Trophoblast cell (in vitro differentiated cells and primary cell): ENCODE data around the gene TMEM60.

Experiments used
- DNase-seq, 2 donors: peaks; one replicate each; pipeline ENCODE4 v3.0.0-alpha.2; 2016
- H2AFZ ChIP-seq: 2 replicates; pipeline ENCODE4 v1.6.1; 2013; ENCODE audit warnings: low read length, moderate library complexity, mild to moderate bottlenecking; ENCODE audit not compliant: insufficient read depth, poor library complexity
- H2AK5ac ChIP-seq: 2 replicates; pipeline ENCODE4 v1.6.1; 2013; ENCODE audit warnings: mild to moderate bottlenecking, low read length
- H2BK120ac ChIP-seq: 2 replicates; pipeline ENCODE4 v1.6.1; 2013; ENCODE audit warnings: low read length, mild to moderate bottlenecking, moderate library complexity; ENCODE audit not compliant: insufficient read depth, poor library complexity
- H2BK12ac ChIP-seq: 2 replicates; pipeline ENCODE4 v1.6.1; 2013; ENCODE audit warnings: mild to moderate bottlenecking, low read length, moderate library complexity
- H2BK5ac ChIP-seq: 2 replicates; pipeline ENCODE4 v1.6.1; 2013; ENCODE audit warnings: low read length, low read depth, moderate library complexity, mild to moderate bottlenecking; ENCODE audit not compliant: poor library complexity
- H3K14ac ChIP-seq: 2 replicates; pipeline ENCODE4 v1.6.1; 2013; ENCODE audit warnings: mild to moderate bottlenecking, low read length
- H3K18ac ChIP-seq: 2 replicates; pipeline ENCODE4 v1.6.1; 2013; ENCODE audit warnings: mild to moderate bottlenecking, low read length
- H3K23ac ChIP-seq: 2 replicates; pipeline ENCODE4 v1.6.1; 2013; ENCODE audit warnings: low read length
- H3K27ac ChIP-seq: 2 replicates; pipeline ENCODE4 v1.5.1; 2013; ENCODE audit warnings: low read depth, mild to moderate bottlenecking, inconsistent platforms, low read length, moderate library complexity
- H3K27me3 ChIP-seq: 2 replicates; pipeline ENCODE4 v1.6.1; 2013; ENCODE audit warnings: inconsistent platforms, mild to moderate bottlenecking, low read length, moderate library complexity; ENCODE audit not compliant: insufficient read depth
- H3K36me3 ChIP-seq, 2 experiments: 1 replicate in 1 of 2; 2 replicates in 1 of 2; pipeline ENCODE4 v1.6.1; 2013; ENCODE audit warnings: low read length in 2 of 2, mild to moderate bottlenecking in 2 of 2, moderate library complexity in 1 of 2; ENCODE audit not compliant: insufficient read depth in 2 of 2, control insufficient read depth in 1 of 2
- H3K4ac ChIP-seq: 2 replicates; pipeline ENCODE4 v1.6.1; 2013; ENCODE audit warnings: low read depth, mild to moderate bottlenecking, low read length, moderate library complexity
- H3K4me1 ChIP-seq, 2 experiments: 1 replicate in 1 of 2; 2 replicates in 1 of 2; pipeline ENCODE4 v1.6.1; 2013; ENCODE audit warnings: low read length in 2 of 2, mild to moderate bottlenecking in 2 of 2, moderate library complexity in 1 of 2; ENCODE audit not compliant: insufficient read depth in 2 of 2, control insufficient read depth in 1 of 2
- H3K4me2 ChIP-seq: 2 replicates; pipeline ENCODE4 v1.6.1; 2013; ENCODE audit warnings: inconsistent platforms, mild to moderate bottlenecking, low read length, moderate library complexity
- H3K4me3 ChIP-seq: 2 replicates; pipeline ENCODE4 v1.5.1; 2013; ENCODE audit warnings: mild to moderate bottlenecking, low read depth, low read length, inconsistent platforms
- H3K79me1 ChIP-seq: one replicate; pipeline ENCODE4 v1.6.1; 2013; ENCODE audit warnings: low read length
- H3K79me2 ChIP-seq: 2 replicates; pipeline ENCODE4 v1.6.1; 2013; ENCODE audit warnings: low read length, mild to moderate bottlenecking; ENCODE audit not compliant: control insufficient read depth, insufficient read depth, poor library complexity
- H3K9ac ChIP-seq: 2 replicates; pipeline ENCODE4 v1.6.1; 2013; ENCODE audit warnings: mild to moderate bottlenecking, low read length
- H3K9me3 ChIP-seq: 2 replicates; pipeline ENCODE4 v1.6.1; 2013; ENCODE audit warnings: low read depth, mild to moderate bottlenecking, control low read depth, inconsistent platforms, low read length; ENCODE audit not compliant: insufficient read depth
- H4K12ac ChIP-seq: 2 replicates; pipeline ENCODE4 v1.6.1; 2013; ENCODE audit warnings: low read depth, mild to moderate bottlenecking, low read length, moderate library complexity
- H4K8ac ChIP-seq: 2 replicates; pipeline ENCODE4 v1.6.1; 2013; ENCODE audit warnings: low read depth, mild to moderate bottlenecking, low read length, moderate library complexity
- H4K91ac ChIP-seq: one replicate; pipeline ENCODE4 v1.6.1; 2013; ENCODE audit warnings: low read depth, mild to moderate bottlenecking, low read length, moderate library complexity
- WGBS: extraction: QIAGEN DNeasy Blood & Tissue Kit; methylation state at CpG from one replicate; pipeline ENCODE4 v1.1.7; 2013; ENCODE audit warnings: missing lambda C conversion rate; ENCODE audit not compliant: insufficient read length, insufficient coverage; ENCODE audit errors: extremely low coverage; 5-methylcytosine and 5-hydroxymethylcytosine counted together

The TMEM60 gene

DNA sequence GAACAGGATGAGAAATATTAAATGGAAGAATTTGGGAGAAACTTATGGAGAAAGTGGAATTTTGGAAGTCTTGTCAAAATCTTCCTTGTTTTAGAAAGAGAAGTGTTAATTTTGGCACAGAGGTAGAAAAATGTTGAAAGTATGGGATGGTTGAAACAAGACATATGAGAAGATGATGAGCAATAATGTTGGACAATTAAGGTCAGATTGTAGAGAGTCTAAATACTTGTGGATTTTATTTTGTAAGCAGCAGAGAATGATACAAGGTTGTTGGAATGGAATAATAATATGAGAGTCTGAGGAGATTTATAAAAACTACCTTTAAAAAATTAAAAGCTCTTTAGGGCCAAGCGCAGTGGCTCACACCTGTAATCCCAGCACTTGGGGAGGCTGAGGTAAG is 34.9 kb upstream of the TMEM60 start:
- no peak overlapping the region for H3K23ac ChIP-seq
- no peak overlapping the region for H3K18ac ChIP-seq
- H2AFZ ChIP-seq, result no peak overlapping the region
- H3K27me3 ChIP-seq, result no peaks in the 10 kb centered on the region
- H3K9ac ChIP-seq, result no peak overlapping the region
- H2BK120ac ChIP-seq, result no peak overlapping the region
- WGBS, result no CpG with 5 or more reads among the region's 1 CpG
- H3K4me1 ChIP-seq, result peaks cover 2% of the 10 kb centered on the region in 2 experiments
- no peak overlapping the region for H3K4me2 ChIP-seq
- H3K79me2 ChIP-seq, result no peaks in the 10 kb centered on the region
- no peak overlapping the region for H3K4ac ChIP-seq
- no peak overlapping the region for H2AK5ac ChIP-seq
- H3K9me3 ChIP-seq, result no peaks in the 10 kb centered on the region
- no peak overlapping the region for H3K14ac ChIP-seq
- no peaks in the 10 kb centered on the region for H3K36me3 ChIP-seq
- no peak overlapping the region for H4K91ac ChIP-seq
- no peak overlapping the region for H2BK12ac ChIP-seq
- DNase-seq, result no peak
- H2BK5ac ChIP-seq, result no peak overlapping the region
- no peak overlapping the region for H3K27ac ChIP-seq
- H4K12ac ChIP-seq, result no peak overlapping the region
- H4K8ac ChIP-seq, result no peak overlapping the region
- peaks cover 6% of the 10 kb centered on the region for H3K79me1 ChIP-seq
- no peak overlapping the region for H3K4me3 ChIP-seq

DNA sequence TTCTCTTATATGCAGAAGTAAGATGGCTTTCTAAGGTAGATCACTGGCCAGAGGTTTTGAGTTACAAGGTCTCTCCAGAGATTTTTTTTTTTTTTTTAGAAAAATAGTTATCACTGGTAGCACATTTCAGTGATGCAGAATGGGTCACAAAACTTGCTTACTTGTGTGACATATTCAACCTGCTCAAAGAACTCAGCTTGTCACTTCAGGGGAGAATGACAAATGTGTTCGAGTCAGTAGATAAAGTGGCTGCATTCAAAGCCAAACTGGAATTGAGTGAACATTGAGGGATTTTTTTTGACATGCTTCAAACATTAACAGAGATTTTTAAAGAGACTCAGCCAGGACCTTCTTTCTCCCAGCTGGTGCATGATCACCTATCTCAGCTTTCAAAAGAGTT is 33.7 kb upstream of the TMEM60 start:
- H3K27ac ChIP-seq, result no peak overlapping the region
- no peak overlapping the region for H2AFZ ChIP-seq
- H3K9me3 ChIP-seq, result no peaks in the 10 kb centered on the region
- no peak overlapping the region for H3K4me3 ChIP-seq
- H4K91ac ChIP-seq, result no peak overlapping the region
- no peaks in the 10 kb centered on the region for H3K36me3 ChIP-seq
- H3K18ac ChIP-seq, result no peak overlapping the region
- no peak for DNase-seq
- H2BK12ac ChIP-seq, result no peak overlapping the region
- no peak overlapping the region for H3K23ac ChIP-seq
- H3K79me2 ChIP-seq, result no peaks in the 10 kb centered on the region
- H3K9ac ChIP-seq, result no peak overlapping the region
- no peak overlapping the region for H3K14ac ChIP-seq
- no CpG with 5 or more reads among the region's 1 CpG for WGBS
- peaks cover 6% of the 10 kb centered on the region for H3K79me1 ChIP-seq
- H3K4me2 ChIP-seq, result no peak overlapping the region
- no peak overlapping the region for H2BK120ac ChIP-seq
- H3K4ac ChIP-seq, result no peak overlapping the region
- no peak overlapping the region for H4K12ac ChIP-seq
- no peak overlapping the region for H2AK5ac ChIP-seq
- H4K8ac ChIP-seq, result no peak overlapping the region
- H3K27me3 ChIP-seq, result no peaks in the 10 kb centered on the region
- no peak overlapping the region for H2BK5ac ChIP-seq
- H3K4me1 ChIP-seq, result peaks cover 2% of the 10 kb centered on the region in 2 experiments

DNA sequence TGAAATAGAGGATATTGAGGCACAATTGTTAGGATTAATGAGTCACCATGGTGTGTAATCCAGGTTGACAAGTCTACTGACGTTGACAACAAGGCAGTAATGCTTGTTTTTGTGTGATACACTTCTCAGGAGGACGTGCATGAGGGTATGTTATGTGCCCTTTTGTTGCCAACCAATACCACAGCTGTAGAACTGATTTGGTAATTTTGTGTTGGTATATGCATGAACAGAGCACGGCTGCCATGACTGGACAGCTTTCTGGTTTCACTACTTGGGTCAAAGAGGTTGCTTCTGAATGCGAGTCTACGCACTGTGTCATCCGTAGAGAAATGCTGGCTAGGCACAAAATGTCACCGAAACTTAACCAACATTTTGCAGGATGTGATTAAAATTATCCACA is 33.2 kb upstream of the TMEM60 start:
- Histone ChIP-seq H3K23ac (no peak overlapping the region), H3K4ac (no peak overlapping the region), H3K14ac (no peak overlapping the region), H3K4me2 (no peak overlapping the region), H3K27me3 (no peaks in the 10 kb centered on the region), H3K18ac (no peak overlapping the region), H3K79me2 (no peaks in the 10 kb centered on the region), H2BK5ac (no peak overlapping the region), H4K8ac (no peak overlapping the region), H4K91ac (no peak overlapping the region), H2AK5ac (no peak overlapping the region), H4K12ac (no peak overlapping the region), H2BK12ac (no peak overlapping the region), H3K9me3 (no peaks in the 10 kb centered on the region), H3K4me3 (no peak overlapping the region), H3K27ac (no peak overlapping the region), H3K4me1 (peaks cover 2% of the 10 kb centered on the region in 2 experiments), H3K9ac (no peak overlapping the region), H2BK120ac (no peak overlapping the region), H3K36me3 (no peaks in the 10 kb centered on the region), H3K79me1 (peaks cover 6% of the 10 kb centered on the region), H2AFZ (no peak overlapping the region)
- WGBS, result no CpG with 5 or more reads among the region's 7 CpGs
- DNase-seq, result no peak

DNA sequence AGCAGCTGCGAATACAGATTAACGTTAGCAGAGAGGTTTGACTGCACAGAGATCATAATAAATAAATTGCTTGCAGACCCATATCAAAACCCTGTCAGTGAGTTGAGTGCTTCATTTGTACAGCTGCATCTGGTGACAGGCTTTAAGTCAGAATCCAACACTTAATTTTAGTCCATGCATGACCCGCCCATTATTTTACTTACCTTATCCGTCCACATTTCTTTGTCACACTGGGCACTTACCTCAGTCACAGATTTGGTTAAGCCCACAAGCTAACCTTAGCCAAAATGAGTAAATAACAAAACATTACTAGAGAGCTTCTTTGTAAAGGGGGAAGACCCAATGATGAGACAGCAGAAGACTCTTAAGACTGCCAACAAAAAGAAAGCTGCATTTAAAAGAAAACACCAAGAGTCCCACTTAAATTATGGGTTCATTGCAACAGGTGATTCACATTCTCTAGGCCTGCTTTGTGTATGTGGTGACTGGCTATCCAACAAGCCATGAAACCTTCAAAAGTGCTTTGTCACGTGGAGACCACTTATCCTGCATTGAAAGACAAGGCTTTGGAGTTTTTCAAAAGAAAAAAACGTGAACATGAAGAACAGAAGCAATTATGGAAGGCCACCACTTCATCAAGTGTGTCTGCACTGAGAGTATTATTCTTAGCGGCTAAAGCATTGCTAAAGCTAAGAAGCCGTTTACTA is 32.6 kb upstream of the TMEM60 start:
- H3K4me3 ChIP-seq, result no peak overlapping the region
- no peak overlapping the region for H4K12ac ChIP-seq
- H3K9ac ChIP-seq, result no peak overlapping the region
- H2BK120ac ChIP-seq, result no peak overlapping the region
- H3K4me1 ChIP-seq, result peaks cover 2% of the 10 kb centered on the region in 2 experiments
- H3K9me3 ChIP-seq, result no peaks in the 10 kb centered on the region
- no peak overlapping the region for H2BK12ac ChIP-seq
- no peak overlapping the region for H4K8ac ChIP-seq
- H3K4ac ChIP-seq, result no peak overlapping the region
- H3K27me3 ChIP-seq, result no peaks in the 10 kb centered on the region
- H3K18ac ChIP-seq, result no peak overlapping the region
- no peak overlapping the region for H3K14ac ChIP-seq
- no peaks in the 10 kb centered on the region for H3K36me3 ChIP-seq
- no peak overlapping the region for H2AFZ ChIP-seq
- DNase-seq, result no peak
- H2BK5ac ChIP-seq, result no peak overlapping the region
- H3K4me2 ChIP-seq, result no peak overlapping the region
- no CpG with 5 or more reads among the region's 8 CpGs for WGBS
- peaks cover 6% of the 10 kb centered on the region for H3K79me1 ChIP-seq
- no peak overlapping the region for H4K91ac ChIP-seq
- H3K23ac ChIP-seq, result no peak overlapping the region
- H3K79me2 ChIP-seq, result no peaks in the 10 kb centered on the region
- H2AK5ac ChIP-seq, result no peak overlapping the region
- no peak overlapping the region for H3K27ac ChIP-seq
